K562 (cell line): ENCODE measurements around the gene PDE3A. TPM values are rescaled to one million over a fixed set of nuclear protein-coding genes. Genes with fewer than 3 reads are reported as not detected.

Experiments
- ATAC-seq: fragments of 200-7000 bp; cut with Tn5 transposase; 3 replicates; pipeline ENCODE4 v1.9.1; 2020; ENCODE audit warnings: moderate library complexity
- BruUV-seq: library from RNA; stranded (reverse); fragments of 400-500 nt; replicated peaks from 2 replicates; lab custom pipeline; 2021; lab: Mats Ljungman, UMichigan
- CTCF ChIA-PET: fragments of 300-600 bp; formaldehyde crosslinking; extraction: SDS; loops from one replicate; lab custom pipeline; 2021; ENCODE audit warnings: low intra/inter-chr PET ratio; lab: Yijun Ruan, JAX
- POLR2A ChIA-PET: fragments of 300-600, 350-650 bp; sonication (Branson Sonifier 250); formaldehyde crosslinking; extraction: SDS; loops from one replicate; lab custom pipeline; 2021; ENCODE audit warnings: antibody characterized with exemption, inconsistent platforms; lab: Yijun Ruan, JAX
- DNase-seq, 4 experiments: peaks; one replicate each; pipeline versions ENCODE4 v3.0.0 to v3.0.0-alpha.2; 2011 to 2018; ENCODE audit warnings: low spot score in 3 of 4, mixed read lengths in 3 of 4; ENCODE audit errors: extremely low read depth in 1 of 4
- FAIRE-seq: peaks from 2 replicates; lab custom pipeline; 2011; peaks lifted over from hg19 to GRCh38; lab: Jason Lieb, UNC
- H2AFZ ChIP-seq: 2 replicates; pipeline ENCODE4 v1.6.0; 2011; ENCODE audit warnings: low read depth, low read length, control low read depth, inconsistent platforms
- H3K27ac ChIP-seq: fragments of 200-600 bp; 3 replicates; pipeline ENCODE4 v1.8.0; 2011; ENCODE audit warnings: low read depth, mild to moderate bottlenecking, control low read depth, inconsistent platforms, low read length, moderate library complexity, mixed read lengths; ENCODE audit errors: extremely low read depth
- H3K27me3 ChIP-seq, 2 experiments: fragments of 300-600 bp in 1 of 2; 2 replicates in 1 of 2; 3 replicates in 1 of 2; pipeline versions ENCODE4 v1.6.0 to v1.8.0; 2011; ENCODE audit warnings: inconsistent platforms in 2 of 2, low read length in 2 of 2, mild to moderate bottlenecking in 1 of 2, mixed read lengths in 1 of 2, moderate library complexity in 1 of 2; ENCODE audit not compliant: control insufficient read depth in 2 of 2, insufficient read depth in 2 of 2
- H3K36me3 ChIP-seq: fragments of 300-600 bp; 3 replicates; pipeline ENCODE4 v1.8.0; 2011; ENCODE audit warnings: mild to moderate bottlenecking, low read length, inconsistent platforms; ENCODE audit not compliant: control insufficient read depth, insufficient read depth
- H3K4me1 ChIP-seq, 2 experiments: fragments of 200-600 bp in 1 of 2; replicated peaks in 1 of 2; 2 replicates in 1 of 2; 3 replicates in 1 of 2; pipeline versions ENCODE4 v1.5.1 to v1.8.0; 2011; ENCODE audit warnings: inconsistent platforms in 2 of 2, low read length in 2 of 2, mild to moderate bottlenecking in 1 of 2, mixed read lengths in 1 of 2, moderate library complexity in 1 of 2; ENCODE audit not compliant: control insufficient read depth in 2 of 2, insufficient read depth in 2 of 2
- H3K4me2 ChIP-seq: 2 replicates; pipeline ENCODE4 v1.6.1; 2011; ENCODE audit warnings: low read length, control low read depth, inconsistent platforms, mixed read lengths; ENCODE audit not compliant: insufficient read depth
- H3K4me3 ChIP-seq: fragments of 200-600 bp; sonication (generic), shearing (Covaris generic); 2 replicates; pipeline ENCODE4 v1.5.1; 2016; ENCODE audit warnings: control low read depth, inconsistent platforms
- H3K79me2 ChIP-seq: fragments of 200-600 bp; 3 replicates; pipeline ENCODE4 v1.8.0; 2011; ENCODE audit warnings: low read length, inconsistent platforms; ENCODE audit not compliant: control insufficient read depth, insufficient read depth
- H3K9ac ChIP-seq, 2 experiments: 2 replicates each; pipeline versions ENCODE4 v1.6.0 to v1.6.1; 2011; ENCODE audit warnings: low read depth in 2 of 2, low read length in 2 of 2, control low read depth in 1 of 2, inconsistent platforms in 1 of 2, mild to moderate bottlenecking in 1 of 2, mixed read lengths in 1 of 2; ENCODE audit not compliant: insufficient read depth in 1 of 2
- H3K9me1 ChIP-seq: one replicate; pipeline ENCODE4 v1.6.0; 2011; ENCODE audit warnings: inconsistent platforms, mild to moderate bottlenecking, low read length, moderate library complexity; ENCODE audit not compliant: control insufficient read depth, insufficient read depth
- H3K9me3 ChIP-seq: replicated peaks from 2 replicates; pipeline ENCODE4 v1.5.1; 2011; ENCODE audit warnings: low read depth, low read length, inconsistent platforms; ENCODE audit not compliant: control insufficient read depth, insufficient read depth
- H4K20me1 ChIP-seq: replicated peaks from 2 replicates; pipeline ENCODE4 v1.6.1; 2011; ENCODE audit warnings: low read length, inconsistent platforms, mixed read lengths; ENCODE audit not compliant: control insufficient read depth, insufficient read depth
- C11orf30 ChIP-seq: fragments of 450-650 bp; IDR thresholded peaks from 2 replicates; pipeline ENCODE4 v1.6.1; 2016; ENCODE audit warnings: low read depth, mild to moderate bottlenecking
- HDAC1 ChIP-seq, 2 experiments: fragments of 450-650 bp; IDR thresholded peaks; 2 replicates each; pipeline ENCODE4 v1.6.1; 2016 to 2017; ENCODE audit warnings: inconsistent platforms in 1 of 2, mild to moderate bottlenecking in 1 of 2, moderate library complexity in 1 of 2
- ID3 ChIP-seq, 2 experiments: fragments of 250-450 bp in 1 of 2; fragments of 450-650 bp in 1 of 2; sonication (Bioruptor Pico) in 1 of 2; IDR thresholded peaks; 2 replicates each; pipeline versions ENCODE4 v1.6.1 to v1.8.0; 2016 to 2021; ENCODE audit warnings: mild to moderate bottlenecking in 2 of 2, moderate library complexity in 2 of 2, missing compliant biosample characterization in 1 of 2, missing genetic modification characterization in 1 of 2
- JUN ChIP-seq, 2 experiments: sonication (generic) in 1 of 2; formaldehyde crosslinking in 1 of 2; IDR thresholded peaks; 2 replicates each; pipeline versions ENCODE4 v1.6.1 to v1.8.0; 2012 to 2022; ENCODE audit warnings: borderline replicate concordance in 2 of 2, mild to moderate bottlenecking in 2 of 2, improper control_type of control experiment in 1 of 2, low read depth in 1 of 2, low read length in 1 of 2, missing genetic modification reagents in 1 of 2
- KAT2B ChIP-seq: IDR thresholded peaks from one replicate; pipeline ENCODE4 v1.6.1; 2012; ENCODE audit warnings: low read depth, mild to moderate bottlenecking, control low read depth, inconsistent platforms, low read length, moderate library complexity
- NCOA6 ChIP-seq: fragments of 450-650 bp; IDR thresholded peaks from 2 replicates; pipeline ENCODE4 v1.6.1; 2017; ENCODE audit warnings: mild to moderate bottlenecking
- NR2F6 ChIP-seq: fragments of 450-650 bp; formaldehyde crosslinking; IDR thresholded peaks from 2 replicates; pipeline ENCODE4 v1.4.0; 2020; ENCODE audit warnings: mild to moderate bottlenecking
- PCBP2 ChIP-seq: fragments of 200-400 bp; formaldehyde crosslinking; IDR thresholded peaks from 2 replicates; pipeline ENCODE4 v1.6.1; 2018; ENCODE audit warnings: low read length, low read depth, mild to moderate bottlenecking, moderate library complexity; ENCODE audit not compliant: poor library complexity, severe bottlenecking
- SRF ChIP-seq, 2 experiments: fragments of 250-450, 450-650 bp in 1 of 2; sonication (Bioruptor Pico) in 1 of 2; sonication (generic) in 1 of 2; formaldehyde crosslinking; IDR thresholded peaks; 2 replicates each; pipeline versions ENCODE4 v1.5.0 to v1.5.1; 2020 to 2022; ENCODE audit warnings: mild to moderate bottlenecking in 1 of 2, missing genetic modification reagents in 1 of 2
- ZBED1 ChIP-seq: IDR thresholded peaks from 2 replicates; pipeline ENCODE4 v1.6.1; 2014
- ZNF146 ChIP-seq: IDR thresholded peaks from one replicate; pipeline ENCODE4 v1.6.1; 2018; ENCODE audit warnings: missing compliant biosample characterization; ENCODE audit not compliant: unreplicated experiment
- ZNF316 ChIP-seq: fragments of 450-650 bp; IDR thresholded peaks from 2 replicates; pipeline ENCODE4 v1.6.1; 2016
- ZNF780A ChIP-seq: fragments of 250-450 bp; sonication (Bioruptor Pico); IDR thresholded peaks from 2 replicates; pipeline ENCODE4 v1.5.0; 2021; ENCODE audit warnings: mild to moderate bottlenecking
- WGBS: fragments of 100-300 bp; shearing (Covaris generic); methylation state at CpG from one replicate; pipeline ENCODE4 v1.1.6; 2016; ENCODE audit warnings: low coverage, mixed read lengths; ENCODE audit not compliant: insufficient coverage; ENCODE audit errors: missing lambda C conversion rate; 5-methylcytosine and 5-hydroxymethylcytosine counted together
- in situ Hi-C: fragments of 300-500 bp; cut with MboI; formaldehyde crosslinking; loops from 4 replicates; pipeline ENCODE4 v1.15.0; 2018; ENCODE audit warnings: inconsistent platforms, mixed read lengths
- intact Hi-C: fragments of 100-400 bp; cut with micrococcal nuclease; formaldehyde crosslinking; loops from 2 replicates; pipeline ENCODE4 v1.14.2; 2022
- polyA plus RNA-seq, 8 experiments: library from polyadenylated mRNA; depleted of rRNA in 4 of 8; stranded (reverse) in 5 of 8; unstranded in 3 of 8; fragments of >200 nt; fragmentation: Nextera tagmentation in 2 of 8; fragmentation: Illumina TruSeq in 1 of 8; extraction: Ambion mirVana in 2 of 8; extraction: Trizol in 1 of 8; gene quantifications; 2 replicates each; pipeline versions ENCODE4 v1.2.1 to v1.2.3, GENCODE V29; 2011 to 2014; ENCODE audit warnings: inconsistent platforms in 1 of 8, missing spikeins in 1 of 8
- total RNA-seq, 7 experiments: library from RNA; depleted of rRNA in 6 of 7; stranded (reverse); fragments of >200 nt in 6 of 7; fragmentation: Illumina TruSeq in 2 of 7; extraction: Trizol in 2 of 7; gene quantifications; 2 replicates each; pipeline versions ENCODE4 v1.2.1 to v1.2.3, GENCODE V29; 2011 to 2021; ENCODE audit warnings: low replicate concordance in 1 of 7
- TF ChIP-seq, protein P1 (sequence below): fragments of 450-650 bp; formaldehyde crosslinking; IDR thresholded peaks from 2 replicates; pipeline ENCODE4 v1.4.0; 2022; ENCODE audit warnings: mild to moderate bottlenecking, moderate library complexity

The PDE3A gene
- total and polyA plus RNA-seq, 9 of the 15 experiments (the other 6 are each of a cell fraction or from before 2014, with no cell fraction given) = 0.02 TPM; not detected in 8

- ATAC-seq = no peak
- Histone ChIP-seq H3K4me3 (no peak overlapping the region), H3K4me1 (no peaks in the 10 kb centered on the region), H4K20me1 (no peaks in the 10 kb centered on the region), H3K36me3 (no peaks in the 10 kb centered on the region), H3K9ac (no peak overlapping the region), H3K27ac (no peak overlapping the region), H3K27me3 (no peaks in the 10 kb centered on the region), H2AFZ (no peak overlapping the region), H3K9me3 (no peaks in the 10 kb centered on the region), H3K9me1 (no peaks in the 10 kb centered on the region), H3K79me2 (no peaks in the 10 kb centered on the region), H3K4me2 (no peak overlapping the region)
- CTCF ChIA-PET = no interaction called here
- no peak for TF ChIP-seq PCBP2
- TF ChIP-seq NCOA6 = no peak
- no peak for TF ChIP-seq ZBED1
- TF ChIP-seq SRF (CRISPR knock-in tag; IDR thresholded peaks at IDR 0.05) = no peak
- no peak for TF ChIP-seq NR2F6 (CRISPR knock-in tag)
- TF ChIP-seq C11orf30 = no peak
- no peak for TF ChIP-seq KAT2B
- TF ChIP-seq ID3 (CRISPR knock-in tag; IDR thresholded peaks at IDR 0.05) = no peak
- no peak for TF ChIP-seq ID3 (tag; IDR thresholded peaks at IDR 0.05)
- TF ChIP-seq ZNF780A (CRISPR knock-in tag) = no peak
- TF ChIP-seq, protein P1, sequence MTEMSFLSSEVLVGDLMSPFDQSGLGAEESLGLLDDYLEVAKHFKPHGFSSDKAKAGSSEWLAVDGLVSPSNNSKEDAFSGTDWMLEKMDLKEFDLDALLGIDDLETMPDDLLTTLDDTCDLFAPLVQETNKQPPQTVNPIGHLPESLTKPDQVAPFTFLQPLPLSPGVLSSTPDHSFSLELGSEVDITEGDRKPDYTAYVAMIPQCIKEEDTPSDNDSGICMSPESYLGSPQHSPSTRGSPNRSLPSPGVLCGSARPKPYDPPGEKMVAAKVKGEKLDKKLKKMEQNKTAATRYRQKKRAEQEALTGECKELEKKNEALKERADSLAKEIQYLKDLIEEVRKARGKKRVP = no peak
- no peak for TF ChIP-seq JUN (IDR thresholded peaks at IDR 0.05; ENCODE audit: borderline replicate concordance, low read depth, low read length)
- TF ChIP-seq JUN (CRISPR knock-in tag; IDR thresholded peaks at IDR 0.05; ENCODE audit: borderline replicate concordance) = no peak
- TF ChIP-seq HDAC1 (IDR thresholded peaks at IDR 0.05) = no peak
- no peak for TF ChIP-seq ZNF316
- TF ChIP-seq ZNF146 = no peak
- BruUV-seq = no TSS peak
- 8% methylated on average over 3 of the region's 3 CpGs for WGBS
- intact Hi-C loops (no loop called here), in situ Hi-C loops (no loop called here)
- FAIRE-seq = no peak
- no peak for DNase-seq
- POLR2A ChIA-PET = no interaction called here
Measured at GRCh38 chr12:20507056-20507455, 138.7 kb downstream of the PDE3A start.
